ENCODE data around the gene MRTFA. TPM values are rescaled to one million over a fixed set of nuclear protein-coding genes. Genes with fewer than 3 reads are reported as not detected.
"Not testable (repeated sequence)": the region's sequence is repeated elsewhere in the genome, so short reads cannot be mapped to it uniquely, and the experiment has no call there.

The MRTFA gene
- polyA plus RNA-seq, 3 donors from 2014 or later = 5.0 to 23.5 (median 7.3) TPM

- peaks cover 0 to 3% (median 0%) of the 10 kb centered on the region in 3 donors for H3K36me3 Mint-ChIP-seq
- no peak overlapping the region for H3K27ac Mint-ChIP-seq
- no peak overlapping the region for H3K4me3 Mint-ChIP-seq
- peaks cover 9 to 22% of the 10 kb centered on the region in 2 donors for H3K4me1 Mint-ChIP-seq
- no peaks in the 10 kb centered on the region for H3K27me3 Mint-ChIP-seq (ENCODE audit: low read depth in 3 of 3)
- DNase-seq = no peak
- H3K9me3 Mint-ChIP-seq = no peaks in the 10 kb centered on the region
Measured at GRCh38 chr22:40540265-40540664, 96.3 kb downstream of the MRTFA start.

GRCh38 chr22:40536149-40536548, 100.4 kb downstream of the MRTFA start:
- not testable (repeated sequence) for H3K4me3 Mint-ChIP-seq; DNase-seq; H3K36me3 Mint-ChIP-seq; H3K27me3 Mint-ChIP-seq (ENCODE audit: low read depth in 3 of 3); H3K27ac Mint-ChIP-seq; H3K9me3 Mint-ChIP-seq
- peaks cover 40 to 47% of the 10 kb centered on the region in 2 donors for H3K4me1 Mint-ChIP-seq

GRCh38 chr22:40535642-40536041, 100.9 kb downstream of the MRTFA start:
- H3K27me3 Mint-ChIP-seq (ENCODE audit: low read depth in 3 of 3) = no peaks in the 10 kb centered on the region
- no peak for DNase-seq
- H3K9me3 Mint-ChIP-seq = no peaks in the 10 kb centered on the region
- H3K4me1 Mint-ChIP-seq = peaks cover 44 to 49% of the 10 kb centered on the region in 2 donors
- H3K36me3 Mint-ChIP-seq = no peaks in the 10 kb centered on the region
- no peak overlapping the region for H3K4me3 Mint-ChIP-seq
- H3K27ac Mint-ChIP-seq = peak overlapping the region; percentile 35 to 92 (median 74)

- H3K27ac Mint-ChIP-seq = peak overlapping the region; percentile 74 to 92 (median 81)
- H3K4me3 Mint-ChIP-seq = no peak overlapping the region
- peaks cover 45 to 50% of the 10 kb centered on the region in 2 donors for H3K4me1 Mint-ChIP-seq
- H3K36me3 Mint-ChIP-seq = no peaks in the 10 kb centered on the region
- no peaks in the 10 kb centered on the region for H3K27me3 Mint-ChIP-seq (ENCODE audit: low read depth in 3 of 3)
- DNase-seq = no peak
- no peaks in the 10 kb centered on the region for H3K9me3 Mint-ChIP-seq
Measured at GRCh38 chr22:40535189-40535512, 101.4 kb downstream of the MRTFA start.

- H3K36me3 Mint-ChIP-seq = no peaks in the 10 kb centered on the region
- no peak for DNase-seq
- H3K4me3 Mint-ChIP-seq = peak overlapping the region; percentile 2 to 84 (median 80)
- H3K27ac Mint-ChIP-seq = peak overlapping the region; percentile 74 to 92 (median 81)
- no peaks in the 10 kb centered on the region for H3K9me3 Mint-ChIP-seq
- H3K4me1 Mint-ChIP-seq = peaks cover 45 to 50% of the 10 kb centered on the region in 2 donors
- H3K27me3 Mint-ChIP-seq (ENCODE audit: low read depth in 3 of 3) = no peaks in the 10 kb centered on the region
Measured at GRCh38 chr22:40534379-40535188, 101.9 kb downstream of the MRTFA start.

GRCh38 chr22:40533712-40534378, 102.7 kb downstream of the MRTFA start:
- H3K9me3 Mint-ChIP-seq = no peaks in the 10 kb centered on the region
- no peaks in the 10 kb centered on the region for H3K27me3 Mint-ChIP-seq (ENCODE audit: low read depth in 3 of 3)
- no peaks in the 10 kb centered on the region for H3K36me3 Mint-ChIP-seq
- peak; percentile 43 to 58 (median 46) for DNase-seq
- peaks cover 45 to 50% of the 10 kb centered on the region in 2 donors for H3K4me1 Mint-ChIP-seq
- H3K4me3 Mint-ChIP-seq = peak overlapping the region; percentile 61 to 84 (median 80)
- H3K27ac Mint-ChIP-seq = peak overlapping the region; percentile 75 to 92 (median 84)

- H3K27me3 Mint-ChIP-seq (ENCODE audit: low read depth in 3 of 3) = no peaks in the 10 kb centered on the region
- H3K27ac Mint-ChIP-seq = peak overlapping the region; percentile 30 to 76 (median 68)
- H3K4me1 Mint-ChIP-seq = peaks cover 45 to 50% of the 10 kb centered on the region in 2 donors
- no peaks in the 10 kb centered on the region for H3K36me3 Mint-ChIP-seq
- no peaks in the 10 kb centered on the region for H3K9me3 Mint-ChIP-seq
- H3K4me3 Mint-ChIP-seq = peak overlapping the region; percentile 28 to 83 (median 61)
- DNase-seq = no peak
Measured at GRCh38 chr22:40531951-40532900, 104.3 kb downstream of the MRTFA start.

GRCh38 chr22:40530391-40530790, 106.1 kb downstream of the MRTFA start:
- not testable (repeated sequence) for H3K4me3 Mint-ChIP-seq; DNase-seq; H3K27me3 Mint-ChIP-seq (ENCODE audit: low read depth in 3 of 3); H3K36me3 Mint-ChIP-seq; H3K9me3 Mint-ChIP-seq
- Mint-ChIP-seq H3K4me1 (peaks cover 45 to 46% of the 10 kb centered on the region in 2 donors), H3K27ac (peak overlapping the region in 2 of 6 donors; percentile 29 to 63)

GRCh38 chr22:40529821-40530220, 106.7 kb downstream of the MRTFA start:
- no peak for DNase-seq
- peak overlapping the region in 2 of 6 donors; percentile 3 to 27 for H3K27ac Mint-ChIP-seq

GRCh38 chr22:40526960-40527359, 109.6 kb downstream of the MRTFA start:
- Mint-ChIP-seq H3K4me3 (no peak overlapping the region), H3K4me1 (peaks cover 12 to 14% of the 10 kb centered on the region in 2 donors), H3K36me3 (no peaks in the 10 kb centered on the region), H3K27me3 (ENCODE audit: low read depth in 3 of 3) (no peaks in the 10 kb centered on the region), H3K27ac (no peak overlapping the region), H3K9me3 (no peaks in the 10 kb centered on the region)
- DNase-seq = no peak

More at GRCh38 chr22:40529821-40530220, 106.7 kb downstream of the MRTFA start:
- no peaks in the 10 kb centered on the region for H3K9me3 Mint-ChIP-seq
- H3K4me1 Mint-ChIP-seq = peaks cover 40% of the 10 kb centered on the region in 2 donors
- H3K27me3 Mint-ChIP-seq (ENCODE audit: low read depth in 3 of 3) = no peaks in the 10 kb centered on the region
- H3K4me3 Mint-ChIP-seq = no peak overlapping the region
- no peaks in the 10 kb centered on the region for H3K36me3 Mint-ChIP-seq

GRCh38 chr22:40525250-40525884, 111.2 kb downstream of the MRTFA start:
- Mint-ChIP-seq H3K4me3 (no peak overlapping the region), H3K27me3 (ENCODE audit: low read depth in 3 of 3) (no peaks in the 10 kb centered on the region), H3K9me3 (no peaks in the 10 kb centered on the region), H3K4me1 (peaks cover under 1 to 5% of the 10 kb centered on the region in 2 donors), H3K27ac (peak overlapping the region in 2 of 6 donors; percentile 25 to 27), H3K36me3 (no peaks in the 10 kb centered on the region)
- DNase-seq = peak; percentile 42 to 61 (median 45)

GRCh38 chr22:40524392-40525249, 111.9 kb downstream of the MRTFA start:
- no peaks in the 10 kb centered on the region for H3K9me3 Mint-ChIP-seq
- no peak overlapping the region for H3K4me3 Mint-ChIP-seq
- no peaks in the 10 kb centered on the region for H3K36me3 Mint-ChIP-seq
- no peaks in the 10 kb centered on the region for H3K27me3 Mint-ChIP-seq (ENCODE audit: low read depth in 3 of 3)
- no peak overlapping the region for H3K27ac Mint-ChIP-seq
- no peak for DNase-seq
- peaks cover 8 to 10% of the 10 kb centered on the region in 2 donors for H3K4me1 Mint-ChIP-seq
